K562 (cell line): Measurements from ENCODE around the gene NMT1. TPM values are rescaled to one million over a fixed set of nuclear protein-coding genes. Genes with fewer than 3 reads are reported as not detected.

Experiments
- ADNP ChIP-seq: fragments of 200-800 bp; sonication (Bioruptor generic); IDR thresholded peaks from 2 replicates; pipeline ENCODE4 v1.6.1; 2016; ENCODE audit warnings: missing genetic modification characterization, missing compliant biosample characterization
- AFF1 ChIP-seq, 2 experiments: fragments of 450-650 bp; IDR thresholded peaks; 2 replicates each; pipeline ENCODE4 v1.6.1; 2018; ENCODE audit warnings: mild to moderate bottlenecking in 2 of 2, low read depth in 1 of 2; ENCODE audit not compliant: partially characterized antibody in 2 of 2
- ARNT ChIP-seq, 2 experiments: fragments of 450-650 bp; IDR thresholded peaks; 2 replicates each; pipeline ENCODE4 v1.6.1; 2016; ENCODE audit warnings: mild to moderate bottlenecking in 1 of 2
- C11orf30 ChIP-seq: fragments of 450-650 bp; IDR thresholded peaks from 2 replicates; pipeline ENCODE4 v1.6.1; 2016; ENCODE audit warnings: low read depth, mild to moderate bottlenecking
- ELF1 ChIP-seq: fragments of 200-800 bp; sonication (Bioruptor generic); IDR thresholded peaks from 2 replicates; pipeline ENCODE4 v1.6.1; 2016; ENCODE audit warnings: missing genetic modification characterization, missing compliant biosample characterization
- EP400 ChIP-seq: fragments of 450-650 bp; IDR thresholded peaks from 2 replicates; pipeline ENCODE4 v1.6.1; 2017; ENCODE audit warnings: antibody characterized with exemption, mild to moderate bottlenecking, moderate library complexity
- FUS ChIP-seq: fragments of 200-400 bp; formaldehyde crosslinking; optimal IDR thresholded peaks from 2 replicates; pipeline ENCODE3; 2017; ENCODE audit warnings: low read depth, low read length
- HINFP ChIP-seq: fragments of 450-650 bp; conservative IDR thresholded peaks from 2 replicates; pipeline ENCODE4 v1.6.1; 2016; ENCODE audit warnings: missing genetic modification characterization, low read depth, mild to moderate bottlenecking, control low read depth, missing compliant biosample characterization
- MTA2 ChIP-seq: fragments of 450-650 bp; IDR thresholded peaks from 2 replicates; pipeline ENCODE4 v1.6.1; 2016; ENCODE audit warnings: low read depth
- NCOA4 ChIP-seq: fragments of 450-650 bp; IDR thresholded peaks from 2 replicates; pipeline ENCODE4 v1.6.1; 2018; ENCODE audit warnings: mild to moderate bottlenecking; ENCODE audit not compliant: partially characterized antibody
- PHTF2 ChIP-seq: fragments of 250-450 bp; sonication (Bioruptor Pico); IDR thresholded peaks from 2 replicates; pipeline ENCODE4 v1.5.0; 2021; ENCODE audit warnings: mild to moderate bottlenecking
- RBM15 ChIP-seq: fragments of 200-400 bp; formaldehyde crosslinking; IDR thresholded peaks from 2 replicates; pipeline ENCODE4 v1.6.1; 2018; ENCODE audit warnings: mild to moderate bottlenecking, low read length, moderate library complexity; ENCODE audit not compliant: insufficient read depth
- SMAD1 ChIP-seq: fragments of 150-350 bp; IDR thresholded peaks from 2 replicates; pipeline ENCODE4 v1.6.1; 2014; ENCODE audit warnings: low read length, low read depth; ENCODE audit not compliant: partially characterized antibody
- SMARCA4 ChIP-seq: fragments of 450-650 bp; IDR thresholded peaks from 2 replicates; pipeline ENCODE4 v1.6.1; 2016
- SNIP1 ChIP-seq: fragments of 450-650 bp; IDR thresholded peaks from 2 replicates; pipeline ENCODE4 v1.7.1; 2017; ENCODE audit warnings: low read depth, mild to moderate bottlenecking
- YBX1 ChIP-seq: fragments of 450-650 bp; IDR thresholded peaks from 2 replicates; pipeline ENCODE4 v1.7.1; 2016; ENCODE audit warnings: mild to moderate bottlenecking
- ZBTB2 ChIP-seq: fragments of 450-650 bp; IDR thresholded peaks from 2 replicates; pipeline ENCODE4 v1.6.1; 2016; ENCODE audit warnings: antibody characterized with exemption
- ZBTB26 ChIP-seq: fragments of 450-650 bp; formaldehyde crosslinking; IDR thresholded peaks from 2 replicates; pipeline ENCODE4 v1.4.0; 2022; ENCODE audit warnings: missing genetic modification characterization
- ZBTB43 ChIP-seq: sonication (generic); formaldehyde crosslinking; IDR thresholded peaks from 2 replicates; pipeline ENCODE4 v1.8.0; 2023; ENCODE audit warnings: mild to moderate bottlenecking, missing genetic modification reagents
- ZFP36 ChIP-seq: fragments of 150-350 bp; IDR thresholded peaks from 2 replicates; pipeline ENCODE4 v1.6.1; 2018; ENCODE audit warnings: low read length, low read depth; ENCODE audit not compliant: partially characterized antibody
- ZNF311 ChIP-seq: fragments of 250-450 bp; sonication (Bioruptor Pico); IDR thresholded peaks from 2 replicates; pipeline ENCODE4 v1.4.0; 2020; ENCODE audit warnings: mild to moderate bottlenecking, moderate library complexity
- ZNF830 ChIP-seq: fragments of 250-450 bp; sonication (Bioruptor Pico); IDR thresholded peaks from 2 replicates; pipeline ENCODE4 v1.5.0; 2021; ENCODE audit warnings: mild to moderate bottlenecking
- polyA plus RNA-seq, 8 experiments: library from polyadenylated mRNA; depleted of rRNA in 4 of 8; stranded (reverse) in 5 of 8; unstranded in 3 of 8; fragments of >200 nt; fragmentation: Nextera tagmentation in 2 of 8; fragmentation: Illumina TruSeq in 1 of 8; extraction: Ambion mirVana in 2 of 8; extraction: Trizol in 1 of 8; gene quantifications; 2 replicates each; pipeline versions ENCODE4 v1.2.1 to v1.2.3, GENCODE V29; 2011 to 2014; ENCODE audit warnings: inconsistent platforms in 1 of 8, missing spikeins in 1 of 8
- total RNA-seq, 7 experiments: library from RNA; depleted of rRNA in 6 of 7; stranded (reverse); fragments of >200 nt in 6 of 7; fragmentation: Illumina TruSeq in 2 of 7; extraction: Trizol in 2 of 7; gene quantifications; 2 replicates each; pipeline versions ENCODE4 v1.2.1 to v1.2.3, GENCODE V29; 2011 to 2021; ENCODE audit warnings: low replicate concordance in 1 of 7

The NMT1 gene
- total and polyA plus RNA-seq, 9 of the 15 experiments (the other 6 are each of a cell fraction or from before 2014, with no cell fraction given): 86.7 to 569 (median 213) TPM

GRCh38 chr17:45063198-45063597 is 2.1 kb downstream of the NMT1 start (continued):
- TF ChIP-seq AFF1 (IDR thresholded peaks at IDR 0.05; ENCODE audit: low read depth in 1 of 2, partially characterized antibody in 2 of 2) (no peak), C11orf30 (peak; percentile 70), ZNF311 (CRISPR knock-in tag) (no peak), ELF1 (tag) (peak; percentile 81), PHTF2 (CRISPR knock-in tag) (no peak), ZBTB43 (CRISPR knock-in tag) (no peak), SNIP1 (no peak), ZBTB2 (peak; percentile 4; the same call in 1 of the 2 replicates), SMAD1 (no peak), NCOA4 (no peak), YBX1 (no peak), ZNF830 (no peak), ZBTB26 (CRISPR knock-in tag) (no peak), ARNT (IDR thresholded peaks at IDR 0.05) (peak in 1 of 2 experiments; percentile 45; a peak in 1 of 4 replicates), MTA2 (peak; percentile 36; the same call in 1 of the 2 replicates), ZFP36 (no peak), SMARCA4 (peak; percentile 91), HINFP (tag) (no peak), RBM15 (no peak), FUS (no peak), ADNP (tag) (no peak), EP400 (peak; percentile 66)
